ENCODE data around the gene KCND3.
"Not testable (repeated sequence)": the region's sequence is repeated elsewhere in the genome, so short reads cannot be mapped to it uniquely, and the experiment has no call there.

The KCND3 gene

GRCh38 chr1:111802110-111802509, 187.4 kb downstream of the KCND3 start:
- DNase-seq, result no peak

GRCh38 chr1:111801071-111801850, 188.2 kb downstream of the KCND3 start:
- DNase-seq, result no peak

- not testable (repeated sequence) for DNase-seq
These were observed 189.7 kb downstream of the KCND3 start for GRCh38 chr1:111799722-111800121.

- no peak for DNase-seq
These were observed 190.9 kb downstream of the KCND3 start for GRCh38 chr1:111798580-111798979.

- no peak for DNase-seq
These were observed 194.1 kb downstream of the KCND3 start for GRCh38 chr1:111795401-111795800.

GRCh38 chr1:111793923-111794322, 195.5 kb downstream of the KCND3 start:
- no peak for DNase-seq

GRCh38 chr1:111792249-111792648, 197.2 kb downstream of the KCND3 start:
- no peak for DNase-seq

- no peak for DNase-seq
These were observed 197.7 kb downstream of the KCND3 start for GRCh38 chr1:111791776-111792175.

GRCh38 chr1:111789666-111790316, 199.7 kb downstream of the KCND3 start:
- no peak for DNase-seq

- DNase-seq, result no peak
These were observed 200.3 kb downstream of the KCND3 start for GRCh38 chr1:111789142-111789541.

- DNase-seq, result no peak
These were observed 202.7 kb downstream of the KCND3 start for GRCh38 chr1:111786669-111787207.

- no peak for DNase-seq
These were observed 205.1 kb downstream of the KCND3 start for GRCh38 chr1:111784273-111784901.

GRCh38 chr1:111779546-111779945, 209.9 kb downstream of the KCND3 start:
- no peak for DNase-seq

GRCh38 chr1:111778541-111779051, 210.9 kb downstream of the KCND3 start:
- no peak for DNase-seq

GRCh38 chr1:111778066-111778465, 211.4 kb downstream of the KCND3 start:
- no peak for DNase-seq

GRCh38 chr1:111777301-111777700, 212.2 kb downstream of the KCND3 start:
- DNase-seq, result no peak

GRCh38 chr1:111776861-111777260, 212.6 kb downstream of the KCND3 start:
- no peak for DNase-seq

- DNase-seq, result no peak
These were observed 213.1 kb downstream of the KCND3 start for GRCh38 chr1:111776391-111776790.

GRCh38 chr1:111775966-111776365, 213.5 kb downstream of the KCND3 start:
- no peak for DNase-seq

- DNase-seq, result no peak
These were observed 218.6 kb downstream of the KCND3 start for GRCh38 chr1:111770916-111771315.

- peak; percentile 61 for DNase-seq
These were observed 219.8 kb downstream of the KCND3 start for GRCh38 chr1:111769517-111770146.

GRCh38 chr1:111768625-111769024, 220.8 kb downstream of the KCND3 start:
- DNase-seq, result no peak

GRCh38 chr1:111768023-111768422, 221.4 kb downstream of the KCND3 start:
- no peak for DNase-seq
